Adrenal gland (tissue), 12 donors: ENCODE data around the gene NFS1. TPM values are rescaled to one million over a fixed set of nuclear protein-coding genes. Genes with fewer than 3 reads are reported as not detected.

ENCODE experiments used
- DNase-seq, 7 donors: peaks; one replicate each; pipeline ENCODE4 v3.0.0-alpha.2; 2019 to 2020
- H3K27ac ChIP-seq, 5 donors: fragments of 200-600 bp; sonication (generic) in 4 of 5; 1 replicate in 3 of 5; 2 replicates in 2 of 5; pipeline versions ENCODE4 v1.5.1 to v1.8.0; 2016 to 2020; ENCODE audit warnings: mild to moderate bottlenecking in 1 of 5
- H3K27me3 ChIP-seq: fragments of 200-600 bp; 2 replicates; pipeline ENCODE4 v1.8.0; 2021
- H3K36me3 ChIP-seq, 2 donors: fragments of 200-600 bp; replicated peaks in 1 of 2; 1 replicate in 1 of 2; 2 replicates in 1 of 2; pipeline versions ENCODE4 v1.5.1 to v1.8.0; 2018 to 2022
- H3K4me1 ChIP-seq, 2 donors: fragments of 200-600 bp; replicated peaks in 1 of 2; 1 replicate in 1 of 2; 2 replicates in 1 of 2; pipeline versions ENCODE4 v1.5.1 to v1.8.0; 2018 to 2021
- H3K4me3 ChIP-seq, 4 donors: fragments of 200-600 bp; sonication (generic) in 3 of 4; one replicate each; pipeline ENCODE4 v1.5.1; 2016 to 2018
- H3K9me3 ChIP-seq, 3 donors: fragments of 200-600 bp; sonication (generic) in 1 of 3; replicated peaks in 1 of 3; 1 replicate in 2 of 3; 2 replicates in 1 of 3; pipeline versions ENCODE4 v1.5.1 to v1.8.0; 2016 to 2021
- CTCF ChIP-seq, 6 experiments: fragments of 450-650 bp in 4 of 6; fragments of 200-600 bp in 2 of 6; sonication (generic) in 1 of 6; IDR thresholded peaks; 1 replicate in 5 of 6; 2 replicates in 1 of 6; pipeline versions ENCODE4 v1.5.1 to v1.8.0; 2016 to 2021; ENCODE audit warnings: antibody characterized with exemption in 6 of 6, mild to moderate bottlenecking in 2 of 6, moderate library complexity in 1 of 6
- POLR2A ChIP-seq, 2 donors: fragments of 450-650 bp; IDR thresholded peaks; one replicate each; pipeline ENCODE4 v1.6.1; 2017; ENCODE audit warnings: antibody characterized with exemption in 2 of 2, mild to moderate bottlenecking in 2 of 2, moderate library complexity in 1 of 2
- WGBS, 4 donors: extraction: QIAGEN DNeasy Blood & Tissue Kit in 2 of 4; methylation state at CpG; one replicate each; pipeline versions ENCODE4 v1.1.5 to v1.1.7; 2013 to 2017; 5-methylcytosine and 5-hydroxymethylcytosine counted together
- intact Hi-C, 2 donors: fragments of 100-400 bp; cut with DNase I; formaldehyde crosslinking; loops; one replicate each; pipeline versions ENCODE4 v1.14.1 to v1.15.0; 2022 to 2023
- polyA plus RNA-seq, 3 donors: library from polyadenylated mRNA; stranded (reverse); fragments of 200-250 nt in 2 of 3; fragments of 350-450 nt in 1 of 3; fragmentation: Illumina TruSeq in 1 of 3; extraction: RNeasy Lipid Tissue Mini Kit (QIAGEN cat#74804) in 1 of 3; gene quantifications; one replicate each; pipeline ENCODE4 v1.2.3, GENCODE V29; 2013 to 2014
- total RNA-seq, 9 donors: library from RNA; depleted of rRNA in 4 of 9; stranded (reverse); fragments of >200 nt in 4 of 9; fragments of 120-200 nt in 1 of 9; fragmentation: NEBNext Ultra II Directional in 1 of 9; extraction: Animal tissue kit (Norgen Biotek cat#: 25700) in 1 of 9; gene quantifications; one replicate each; pipeline versions ENCODE4 v1.1.0 to v1.2.4, GENCODE V29; 2013 to 2023
- donor health status: healthy with polysubstance abuse.
- donor health status: Bipolar disorder and iron deficiency.
- donor health status: DM: yes; HTN: yes; CAD: no.
- donor health status: DM: no; HTN: no; CAD: no.
- donor health status: DM: no; HTN: no; CAD: no.
- donor health status: DM: yes; HTN: yes; CAD: no.

The NFS1 gene
- total and polyA plus RNA-seq, 12 donors, result 40.1 to 129 (median 104) TPM

GRCh38 chr20:35640724-35641123 is 58.4 kb downstream of the NFS1 start:
- Histone ChIP-seq H3K4me1 (peaks cover 5 to 15% of the 10 kb centered on the region in 2 donors), H3K9me3 (no peaks in the 10 kb centered on the region), H3K4me3 (no peak overlapping the region), H3K36me3 (no peaks in the 10 kb centered on the region), H3K27me3 (no peaks in the 10 kb centered on the region), H3K27ac (no peak overlapping the region)
- no peak for TF ChIP-seq POLR2A (IDR thresholded peaks at IDR 0.05)
- no peak for TF ChIP-seq CTCF (IDR thresholded peaks at IDR 0.05)
- intact Hi-C loops, result no loop called here
- 83 to 91% (median 88%) methylated on average over 3 of the region's 3 CpGs for WGBS, 4 donors
- DNase-seq, result no peak

- Histone ChIP-seq H3K4me1 (peaks cover 5 to 15% of the 10 kb centered on the region in 2 donors), H3K36me3 (no peaks in the 10 kb centered on the region), H3K9me3 (no peaks in the 10 kb centered on the region), H3K27ac (no peak overlapping the region), H3K4me3 (no peak overlapping the region), H3K27me3 (no peaks in the 10 kb centered on the region)
- no peak for DNase-seq
- TF ChIP-seq CTCF (IDR thresholded peaks at IDR 0.05), result no peak
- no peak for TF ChIP-seq POLR2A (IDR thresholded peaks at IDR 0.05)
- intact Hi-C loops, result no loop called here
- WGBS, 4 donors, result 32 to 57% (median 56%) methylated on average over 2 of the region's 2 CpGs
Observed at GRCh38 chr20:35638751-35639150, 60.4 kb downstream of the NFS1 start.

- no peaks in the 10 kb centered on the region for H3K9me3 ChIP-seq
Observed at GRCh38 chr20:35637276-35637675, 61.9 kb downstream of the NFS1 start.

GRCh38 chr20:35636095-35636494 is 63.1 kb downstream of the NFS1 start:
- Histone ChIP-seq H3K27me3 (no peaks in the 10 kb centered on the region), H3K4me3 (no peak overlapping the region), H3K27ac (no peak overlapping the region), H3K4me1 (no peaks in the 10 kb centered on the region), H3K9me3 (no peaks in the 10 kb centered on the region), H3K36me3 (peaks cover 0 to 11% of the 10 kb centered on the region in 2 donors)
- intact Hi-C loops, result no loop called here
- no peak for DNase-seq
- TF ChIP-seq POLR2A (IDR thresholded peaks at IDR 0.05), result no peak
- WGBS, 4 donors, result 67 to 87% (median 79%) methylated on average over 2 of the region's 2 CpGs

More at GRCh38 chr20:35637276-35637675, 61.9 kb downstream of the NFS1 start:
- Histone ChIP-seq H3K36me3 (peaks cover 0 to 2% of the 10 kb centered on the region in 2 donors), H3K4me3 (no peak overlapping the region), H3K27ac (no peak overlapping the region), H3K27me3 (no peaks in the 10 kb centered on the region), H3K4me1 (peaks cover 5 to 9% of the 10 kb centered on the region in 2 donors)
- intact Hi-C loops, result no loop called here
- TF ChIP-seq POLR2A (IDR thresholded peaks at IDR 0.05) (no peak), CTCF (IDR thresholded peaks at IDR 0.05) (no peak)
- WGBS, 4 donors, result 94 to 97% (median 95%) methylated on average over 6 of the region's 6 CpGs
- no peak for DNase-seq

- H3K4me3 ChIP-seq, result no peak overlapping the region
- no peaks in the 10 kb centered on the region for H3K9me3 ChIP-seq
- H3K4me1 ChIP-seq, result no peaks in the 10 kb centered on the region
- TF ChIP-seq CTCF (IDR thresholded peaks at IDR 0.05), result no peak
- TF ChIP-seq POLR2A (IDR thresholded peaks at IDR 0.05), result no peak
- H3K27me3 ChIP-seq, result no peaks in the 10 kb centered on the region
- 70 to 95% (median 86%) methylated on average over 4 of the region's 4 CpGs for WGBS, 4 donors
- no peak overlapping the region for H3K27ac ChIP-seq
- intact Hi-C loops, result no loop called here
- no peak for DNase-seq
- peaks cover 0 to 16% of the 10 kb centered on the region in 2 donors for H3K36me3 ChIP-seq
Observed at GRCh38 chr20:35635652-35636051, 63.5 kb downstream of the NFS1 start.
